ENCODE data around the gene PFDN1. TPM values are rescaled to one million over a fixed set of nuclear protein-coding genes. Genes with fewer than 3 reads are reported as not detected.
A peak's percentile ranks its signal among the peaks of the same experiment; 100 is the strongest.

The PFDN1 gene
- total and polyA plus RNA-seq, 2 experiments from 2014 or later, result 119 to 256 TPM

DNA sequence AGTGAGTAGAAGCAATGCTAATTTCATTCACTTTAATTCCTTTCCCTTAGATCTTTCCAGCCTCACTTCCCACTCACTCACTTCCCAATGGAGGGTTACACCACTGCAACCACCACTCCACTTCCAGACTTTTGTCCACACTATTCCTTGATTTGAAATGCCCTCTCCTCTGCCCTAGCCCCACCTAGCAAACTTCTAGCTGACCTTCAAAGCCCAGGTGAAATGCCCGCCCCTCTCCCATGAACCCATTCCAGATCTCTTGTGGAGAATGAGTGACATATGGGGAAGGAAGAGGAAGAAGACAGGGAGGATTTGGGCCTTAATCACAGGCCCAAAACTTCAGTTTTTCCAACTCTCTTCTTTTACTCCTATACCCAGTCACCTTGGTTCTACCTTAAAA lies 37.1 kb downstream of the PFDN1 start:
- Histone ChIP-seq H3K27ac (ENCODE audit: low read depth) (no peak overlapping the region), H3K27me3 (ENCODE audit: insufficient read depth) (no peaks in the 10 kb centered on the region), H3F3A (replicated peaks; ENCODE audit: low read depth) (no peaks in the 10 kb centered on the region), H3K36me3 (ENCODE audit: insufficient read depth) (no peaks in the 10 kb centered on the region), H2AFZ (no peak overlapping the region), H3K4me2 (no peak overlapping the region), H3K4me3 (no peak overlapping the region), H3K79me2 (replicated peaks; ENCODE audit: insufficient read depth) (peaks cover 40% of the 10 kb centered on the region), H4K20me1 (replicated peaks; ENCODE audit: insufficient read depth) (peaks cover 12% of the 10 kb centered on the region; the same call in 1 of the 2 replicates), H3K4me1 (ENCODE audit: insufficient read depth) (0 out of 2 replicates have a peak, but pooled peaks cover 9% of the 10 kb centered on the region), H3K9me2 (ENCODE audit: insufficient read depth) (no peaks in the 10 kb centered on the region)
- Mint-ChIP-seq H3K27ac (0 out of 2 replicates have a peak overlapping the region, but pooled peaks have one; percentile 26), H3K27me3 (ENCODE audit: insufficient read depth, low read depth, poor library complexity) (peaks cover 2% of the 10 kb centered on the region), H3K4me3 (no peak overlapping the region), H3K36me3 (ENCODE audit: low read depth) (0 out of 3 replicates have a peak, but pooled peaks cover 3% of the 10 kb centered on the region), H3K9me3 (no peaks in the 10 kb centered on the region), H3K4me1 (peaks cover 25% of the 10 kb centered on the region)
- ATAC-seq, result no peak
- no peak for DNase-seq (ENCODE audit: low spot score)
- no peak for TF ChIP-seq CTCF (conservative IDR thresholded peaks at IDR 0.05; ENCODE audit: low read depth in 2 of 2)

DNA sequence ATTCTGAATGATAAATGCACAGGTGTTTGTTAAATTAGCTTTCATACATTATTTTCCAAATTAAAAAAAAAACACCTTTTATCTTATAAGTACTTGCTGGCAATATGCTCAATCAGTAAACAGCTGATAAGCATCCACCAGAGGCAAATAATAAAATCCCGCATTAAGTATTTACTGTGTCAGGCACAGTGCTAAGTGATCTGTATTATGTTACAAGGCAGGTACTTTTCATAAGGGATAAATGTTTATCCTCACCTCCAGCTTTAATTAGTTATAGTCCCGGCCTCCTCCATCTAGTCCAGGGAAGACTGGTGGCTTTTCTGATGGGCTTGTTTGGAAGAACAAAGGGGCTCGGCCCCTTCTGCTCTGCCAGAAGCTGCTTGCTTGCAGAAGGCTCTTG lies 40.1 kb downstream of the PFDN1 start:
- Mint-ChIP-seq H3K27me3 (ENCODE audit: insufficient read depth, low read depth, poor library complexity) (no peaks in the 10 kb centered on the region), H3K36me3 (ENCODE audit: low read depth) (peaks cover 24% of the 10 kb centered on the region), H3K4me1 (peaks cover 35% of the 10 kb centered on the region), H3K4me3 (no peak overlapping the region), H3K9me3 (no peaks in the 10 kb centered on the region; the same call in 2 of the 3 replicates), H3K27ac (no peak overlapping the region)
- no peak overlapping the region for H3K27ac ChIP-seq (ENCODE audit: low read depth)
- H3K79me2 ChIP-seq (replicated peaks; ENCODE audit: insufficient read depth), result peaks cover 51% of the 10 kb centered on the region
- peaks cover 14% of the 10 kb centered on the region; the same call in 1 of the 2 replicates for H4K20me1 ChIP-seq (replicated peaks; ENCODE audit: insufficient read depth)
- no peaks in the 10 kb centered on the region for H3K9me2 ChIP-seq (ENCODE audit: insufficient read depth)
- H3K27me3 ChIP-seq (ENCODE audit: insufficient read depth), result no peaks in the 10 kb centered on the region
- no peak overlapping the region for H3K4me3 ChIP-seq
- DNase-seq (ENCODE audit: low spot score) (no peak), ATAC-seq (no peak)
- H3K36me3 ChIP-seq (ENCODE audit: insufficient read depth), result no peaks in the 10 kb centered on the region
- no peaks in the 10 kb centered on the region for H3F3A ChIP-seq (replicated peaks; ENCODE audit: low read depth)
- no peak overlapping the region for H2AFZ ChIP-seq
- no peak overlapping the region for H3K4me2 ChIP-seq
- peaks cover 16% of the 10 kb centered on the region for H3K4me1 ChIP-seq (ENCODE audit: insufficient read depth)
- TF ChIP-seq STAT1 (IDR thresholded peaks at IDR 0.05; ENCODE audit: unreplicated experiment) (no peak), EZH2phosphoT487 (IDR thresholded peaks at IDR 0.05; ENCODE audit: unreplicated experiment) (no peak), JUNB (IDR thresholded peaks at IDR 0.05; ENCODE audit: unreplicated experiment) (no peak), CREB1 (CRISPR knock-in tag; IDR thresholded peaks at IDR 0.05; ENCODE audit: low read depth) (no peak), NANOG (IDR thresholded peaks at IDR 0.05; ENCODE audit: borderline replicate concordance) (no peak), ZNF331 (CRISPR knock-in tag; IDR thresholded peaks at IDR 0.05; ENCODE audit: low read depth) (no peak), EZH2 (IDR thresholded peaks at IDR 0.05; ENCODE audit: low read depth, unreplicated experiment) (no peak)
- TF ChIP-seq, protein P1, sequence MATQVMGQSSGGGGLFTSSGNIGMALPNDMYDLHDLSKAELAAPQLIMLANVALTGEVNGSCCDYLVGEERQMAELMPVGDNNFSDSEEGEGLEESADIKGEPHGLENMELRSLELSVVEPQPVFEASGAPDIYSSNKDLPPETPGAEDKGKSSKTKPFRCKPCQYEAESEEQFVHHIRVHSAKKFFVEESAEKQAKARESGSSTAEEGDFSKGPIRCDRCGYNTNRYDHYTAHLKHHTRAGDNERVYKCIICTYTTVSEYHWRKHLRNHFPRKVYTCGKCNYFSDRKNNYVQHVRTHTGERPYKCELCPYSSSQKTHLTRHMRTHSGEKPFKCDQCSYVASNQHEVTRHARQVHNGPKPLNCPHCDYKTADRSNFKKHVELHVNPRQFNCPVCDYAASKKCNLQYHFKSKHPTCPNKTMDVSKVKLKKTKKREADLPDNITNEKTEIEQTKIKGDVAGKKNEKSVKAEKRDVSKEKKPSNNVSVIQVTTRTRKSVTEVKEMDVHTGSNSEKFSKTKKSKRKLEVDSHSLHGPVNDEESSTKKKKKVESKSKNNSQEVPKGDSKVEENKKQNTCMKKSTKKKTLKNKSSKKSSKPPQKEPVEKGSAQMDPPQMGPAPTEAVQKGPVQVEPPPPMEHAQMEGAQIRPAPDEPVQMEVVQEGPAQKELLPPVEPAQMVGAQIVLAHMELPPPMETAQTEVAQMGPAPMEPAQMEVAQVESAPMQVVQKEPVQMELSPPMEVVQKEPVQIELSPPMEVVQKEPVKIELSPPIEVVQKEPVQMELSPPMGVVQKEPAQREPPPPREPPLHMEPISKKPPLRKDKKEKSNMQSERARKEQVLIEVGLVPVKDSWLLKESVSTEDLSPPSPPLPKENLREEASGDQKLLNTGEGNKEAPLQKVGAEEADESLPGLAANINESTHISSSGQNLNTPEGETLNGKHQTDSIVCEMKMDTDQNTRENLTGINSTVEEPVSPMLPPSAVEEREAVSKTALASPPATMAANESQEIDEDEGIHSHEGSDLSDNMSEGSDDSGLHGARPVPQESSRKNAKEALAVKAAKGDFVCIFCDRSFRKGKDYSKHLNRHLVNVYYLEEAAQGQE (IDR thresholded peaks at IDR 0.05; ENCODE audit: unreplicated experiment), result no peak
- TF ChIP-seq, protein P2, sequence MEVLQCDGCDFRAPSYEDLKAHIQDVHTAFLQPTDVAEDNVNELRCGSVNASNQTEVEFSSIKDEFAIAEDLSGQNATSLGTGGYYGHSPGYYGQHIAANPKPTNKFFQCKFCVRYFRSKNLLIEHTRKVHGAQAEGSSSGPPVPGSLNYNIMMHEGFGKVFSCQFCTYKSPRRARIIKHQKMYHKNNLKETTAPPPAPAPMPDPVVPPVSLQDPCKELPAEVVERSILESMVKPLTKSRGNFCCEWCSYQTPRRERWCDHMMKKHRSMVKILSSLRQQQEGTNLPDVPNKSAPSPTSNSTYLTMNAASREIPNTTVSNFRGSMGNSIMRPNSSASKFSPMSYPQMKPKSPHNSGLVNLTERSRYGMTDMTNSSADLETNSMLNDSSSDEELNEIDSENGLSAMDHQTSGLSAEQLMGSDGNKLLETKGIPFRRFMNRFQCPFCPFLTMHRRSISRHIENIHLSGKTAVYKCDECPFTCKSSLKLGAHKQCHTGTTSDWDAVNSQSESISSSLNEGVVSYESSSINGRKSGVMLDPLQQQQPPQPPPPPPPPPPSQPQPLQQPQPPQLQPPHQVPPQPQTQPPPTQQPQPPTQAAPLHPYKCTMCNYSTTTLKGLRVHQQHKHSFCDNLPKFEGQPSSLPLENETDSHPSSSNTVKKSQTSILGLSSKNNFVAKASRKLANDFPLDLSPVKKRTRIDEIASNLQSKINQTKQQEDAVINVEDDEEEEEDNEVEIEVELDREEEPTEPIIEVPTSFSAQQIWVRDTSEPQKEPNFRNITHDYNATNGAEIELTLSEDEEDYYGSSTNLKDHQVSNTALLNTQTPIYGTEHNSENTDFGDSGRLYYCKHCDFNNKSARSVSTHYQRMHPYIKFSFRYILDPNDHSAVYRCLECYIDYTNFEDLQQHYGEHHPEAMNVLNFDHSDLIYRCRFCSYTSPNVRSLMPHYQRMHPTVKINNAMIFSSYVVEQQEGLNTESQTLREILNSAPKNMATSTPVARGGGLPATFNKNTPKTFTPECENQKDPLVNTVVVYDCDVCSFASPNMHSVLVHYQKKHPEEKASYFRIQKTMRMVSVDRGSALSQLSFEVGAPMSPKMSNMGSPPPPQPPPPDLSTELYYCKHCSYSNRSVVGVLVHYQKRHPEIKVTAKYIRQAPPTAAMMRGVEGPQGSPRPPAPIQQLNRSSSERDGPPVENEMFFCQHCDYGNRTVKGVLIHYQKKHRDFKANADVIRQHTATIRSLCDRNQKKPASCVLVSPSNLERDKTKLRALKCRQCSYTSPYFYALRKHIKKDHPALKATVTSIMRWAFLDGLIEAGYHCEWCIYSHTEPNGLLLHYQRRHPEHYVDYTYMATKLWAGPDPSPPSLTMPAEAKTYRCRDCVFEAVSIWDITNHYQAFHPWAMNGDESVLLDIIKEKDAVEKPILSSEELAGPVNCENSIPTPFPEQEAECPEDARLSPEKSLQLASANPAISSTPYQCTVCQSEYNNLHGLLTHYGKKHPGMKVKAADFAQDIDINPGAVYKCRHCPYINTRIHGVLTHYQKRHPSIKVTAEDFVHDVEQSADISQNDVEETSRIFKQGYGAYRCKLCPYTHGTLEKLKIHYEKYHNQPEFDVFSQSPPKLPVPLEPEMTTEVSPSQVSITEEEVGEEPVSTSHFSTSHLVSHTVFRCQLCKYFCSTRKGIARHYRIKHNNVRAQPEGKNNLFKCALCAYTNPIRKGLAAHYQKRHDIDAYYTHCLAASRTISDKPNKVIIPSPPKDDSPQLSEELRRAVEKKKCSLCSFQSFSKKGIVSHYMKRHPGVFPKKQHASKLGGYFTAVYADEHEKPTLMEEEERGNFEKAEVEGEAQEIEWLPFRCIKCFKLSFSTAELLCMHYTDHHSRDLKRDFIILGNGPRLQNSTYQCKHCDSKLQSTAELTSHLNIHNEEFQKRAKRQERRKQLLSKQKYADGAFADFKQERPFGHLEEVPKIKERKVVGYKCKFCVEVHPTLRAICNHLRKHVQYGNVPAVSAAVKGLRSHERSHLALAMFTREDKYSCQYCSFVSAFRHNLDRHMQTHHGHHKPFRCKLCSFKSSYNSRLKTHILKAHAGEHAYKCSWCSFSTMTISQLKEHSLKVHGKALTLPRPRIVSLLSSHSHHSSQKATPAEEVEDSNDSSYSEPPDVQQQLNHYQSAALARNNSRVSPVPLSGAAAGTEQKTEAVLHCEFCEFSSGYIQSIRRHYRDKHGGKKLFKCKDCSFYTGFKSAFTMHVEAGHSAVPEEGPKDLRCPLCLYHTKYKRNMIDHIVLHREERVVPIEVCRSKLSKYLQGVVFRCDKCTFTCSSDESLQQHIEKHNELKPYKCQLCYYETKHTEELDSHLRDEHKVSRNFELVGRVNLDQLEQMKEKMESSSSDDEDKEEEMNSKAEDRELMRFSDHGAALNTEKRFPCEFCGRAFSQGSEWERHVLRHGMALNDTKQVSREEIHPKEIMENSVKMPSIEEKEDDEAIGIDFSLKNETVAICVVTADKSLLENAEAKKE (CRISPR knock-in tag; IDR thresholded peaks at IDR 0.05), result no peak

Data from GM23338 (cell line).